Suprapubic skin (tissue), 4 donors: ENCODE measurements around the gene GPC5. TPM values are rescaled to one million over a fixed set of nuclear protein-coding genes. Genes with fewer than 3 reads are reported as not detected.

Experiments used
- DNase-seq, 2 donors: peaks; one replicate each; pipeline ENCODE4 v3.0.0-alpha.2; 2019; ENCODE audit warnings: low spot score in 2 of 2
- H3K27ac ChIP-seq: fragments of 200-600 bp; sonication (generic); one replicate; pipeline ENCODE4 v1.5.1; 2019
- H3K27me3 ChIP-seq: fragments of 200-600 bp; sonication (generic); one replicate; pipeline ENCODE4 v1.5.1; 2019
- H3K36me3 ChIP-seq: fragments of 200-600 bp; sonication (generic); one replicate; pipeline ENCODE4 v1.5.1; 2019
- H3K4me1 ChIP-seq: fragments of 200-600 bp; sonication (generic); one replicate; pipeline ENCODE4 v1.5.1; 2019
- H3K4me3 ChIP-seq: fragments of 200-600 bp; sonication (generic); one replicate; pipeline ENCODE4 v1.5.1; 2019; ENCODE audit warnings: mild to moderate bottlenecking
- H3K9me3 ChIP-seq: fragments of 200-600 bp; sonication (generic); one replicate; pipeline ENCODE4 v1.5.1; 2019
- EP300 ChIP-seq: sonication (generic); formaldehyde crosslinking; IDR thresholded peaks from one replicate; pipeline ENCODE4 v1.6.1; 2017; ENCODE audit warnings: antibody characterized with exemption
- POLR2A ChIP-seq, 2 donors: fragments of 450-650 bp; IDR thresholded peaks; one replicate each; pipeline ENCODE4 v1.6.1; 2017; ENCODE audit warnings: antibody characterized with exemption in 2 of 2, mild to moderate bottlenecking in 2 of 2, moderate library complexity in 2 of 2
- POLR2AphosphoS5 ChIP-seq, 3 donors: sonication (generic); formaldehyde crosslinking; IDR thresholded peaks; one replicate each; pipeline ENCODE4 v1.6.1; 2017; ENCODE audit warnings: antibody characterized with exemption in 3 of 3
- WGBS: methylation state at CpG from one replicate; pipeline ENCODE4 v1.1.5; 2018; 5-methylcytosine and 5-hydroxymethylcytosine counted together
- total RNA-seq, 4 donors: library from RNA; depleted of rRNA; stranded (reverse); fragments of >200 nt; gene quantifications; one replicate each; pipeline ENCODE4 v1.1.0, GENCODE V29; 2016
- TF ChIP-seq, protein P1 (sequence below), 2 donors: fragments of 200-600 bp in 1 of 2; fragments of 450-650 bp in 1 of 2; sonication (generic) in 1 of 2; IDR thresholded peaks; one replicate each; pipeline ENCODE4 v1.5.1; 2016 to 2019; ENCODE audit warnings: antibody characterized with exemption in 2 of 2, mild to moderate bottlenecking in 1 of 2, moderate library complexity in 1 of 2

GPC5 gene
- total RNA-seq, 4 donors from 2014 or later = 0.55 TPM; not detected in 3

DNA sequence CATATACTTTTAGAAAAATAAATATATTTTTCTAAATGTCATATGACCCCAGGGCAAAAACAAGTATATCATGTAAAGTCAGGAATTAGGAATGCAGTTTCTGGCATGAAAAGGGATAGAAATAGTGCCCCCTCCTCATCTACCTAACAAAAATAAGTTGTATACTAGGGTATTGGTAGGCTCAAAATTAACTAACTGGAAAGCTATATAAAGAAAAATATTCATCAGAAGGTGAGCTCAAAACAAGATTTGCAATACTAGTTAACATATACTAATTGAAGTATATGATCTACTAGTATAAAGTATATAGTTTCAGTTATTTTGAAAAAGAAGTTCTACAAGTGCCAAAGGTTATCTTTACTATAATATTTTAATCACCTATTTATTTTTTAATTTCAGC lies 200.2 kb downstream of the GPC5 start:
- Histone ChIP-seq H3K9me3 (no peaks in the 10 kb centered on the region), H3K4me1 (no peaks in the 10 kb centered on the region), H3K4me3 (no peak overlapping the region), H3K27ac (no peak overlapping the region), H3K27me3 (no peaks in the 10 kb centered on the region), H3K36me3 (no peaks in the 10 kb centered on the region)
- no peak for TF ChIP-seq EP300
- TF ChIP-seq POLR2AphosphoS5 (IDR thresholded peaks at IDR 0.05) = no peak
- TF ChIP-seq POLR2A (IDR thresholded peaks at IDR 0.05) = no peak
- TF ChIP-seq, protein P1, sequence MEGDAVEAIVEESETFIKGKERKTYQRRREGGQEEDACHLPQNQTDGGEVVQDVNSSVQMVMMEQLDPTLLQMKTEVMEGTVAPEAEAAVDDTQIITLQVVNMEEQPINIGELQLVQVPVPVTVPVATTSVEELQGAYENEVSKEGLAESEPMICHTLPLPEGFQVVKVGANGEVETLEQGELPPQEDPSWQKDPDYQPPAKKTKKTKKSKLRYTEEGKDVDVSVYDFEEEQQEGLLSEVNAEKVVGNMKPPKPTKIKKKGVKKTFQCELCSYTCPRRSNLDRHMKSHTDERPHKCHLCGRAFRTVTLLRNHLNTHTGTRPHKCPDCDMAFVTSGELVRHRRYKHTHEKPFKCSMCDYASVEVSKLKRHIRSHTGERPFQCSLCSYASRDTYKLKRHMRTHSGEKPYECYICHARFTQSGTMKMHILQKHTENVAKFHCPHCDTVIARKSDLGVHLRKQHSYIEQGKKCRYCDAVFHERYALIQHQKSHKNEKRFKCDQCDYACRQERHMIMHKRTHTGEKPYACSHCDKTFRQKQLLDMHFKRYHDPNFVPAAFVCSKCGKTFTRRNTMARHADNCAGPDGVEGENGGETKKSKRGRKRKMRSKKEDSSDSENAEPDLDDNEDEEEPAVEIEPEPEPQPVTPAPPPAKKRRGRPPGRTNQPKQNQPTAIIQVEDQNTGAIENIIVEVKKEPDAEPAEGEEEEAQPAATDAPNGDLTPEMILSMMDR (IDR thresholded peaks at IDR 0.05) = no peak
- DNase-seq = no peak

DNA sequence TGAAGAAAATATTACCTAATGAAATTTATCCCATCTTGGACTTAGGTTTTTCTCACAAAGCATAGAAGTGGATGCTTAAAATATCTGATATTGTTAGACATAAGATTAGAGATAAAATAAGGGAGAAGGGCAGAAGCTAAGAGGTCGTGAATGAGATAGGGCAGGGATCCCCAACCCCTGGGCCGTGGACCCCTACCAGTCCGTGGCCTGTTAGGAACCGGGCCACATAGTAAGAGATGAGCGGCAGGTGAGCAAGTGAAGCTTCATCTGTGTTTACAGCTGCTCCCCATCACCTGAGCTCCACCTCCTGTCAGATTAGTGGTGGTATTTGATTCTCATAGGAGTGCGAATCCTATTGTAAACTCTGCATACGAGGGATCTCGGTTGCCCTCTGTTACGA lies 202.9 kb downstream of the GPC5 start:
- no peak overlapping the region for H3K4me3 ChIP-seq
- DNase-seq = no peak
- TF ChIP-seq POLR2A (IDR thresholded peaks at IDR 0.05) (no peak), POLR2AphosphoS5 (IDR thresholded peaks at IDR 0.05) (no peak), EP300 (no peak)
- TF ChIP-seq, protein P1 (IDR thresholded peaks at IDR 0.05) = no peak
- H3K4me1 ChIP-seq = no peaks in the 10 kb centered on the region
- H3K27me3 ChIP-seq = no peaks in the 10 kb centered on the region
- no peaks in the 10 kb centered on the region for H3K9me3 ChIP-seq
- WGBS = 88% methylated on average over 9 of the region's 9 CpGs
- no peak overlapping the region for H3K27ac ChIP-seq
- H3K36me3 ChIP-seq = no peaks in the 10 kb centered on the region

DNA sequence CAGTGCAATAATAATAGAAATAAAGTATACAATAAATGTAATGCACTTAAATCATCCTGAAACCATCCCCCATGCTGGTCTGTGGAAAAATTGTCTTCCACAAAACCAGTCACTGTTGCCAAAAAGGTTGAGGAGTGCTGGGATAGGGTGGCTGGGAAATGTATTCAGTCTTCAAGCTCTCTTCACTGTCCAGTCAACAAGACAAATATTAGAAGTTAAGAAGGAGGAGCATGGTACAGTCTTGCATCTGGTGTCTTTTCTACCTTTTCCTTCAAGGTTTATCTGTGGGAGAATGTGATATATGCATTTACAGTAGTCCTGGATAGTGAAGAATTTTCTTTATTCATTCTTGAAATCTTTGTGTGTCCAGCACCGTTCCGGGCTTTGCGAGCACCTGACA lies 203.4 kb downstream of the GPC5 start:
- no peak overlapping the region for H3K4me3 ChIP-seq
- no peaks in the 10 kb centered on the region for H3K36me3 ChIP-seq
- no peaks in the 10 kb centered on the region for H3K4me1 ChIP-seq
- TF ChIP-seq EP300 = no peak
- TF ChIP-seq, protein P1 (IDR thresholded peaks at IDR 0.05) = no peak
- TF ChIP-seq POLR2A (IDR thresholded peaks at IDR 0.05) = no peak
- TF ChIP-seq POLR2AphosphoS5 (IDR thresholded peaks at IDR 0.05) = no peak
- H3K9me3 ChIP-seq = no peaks in the 10 kb centered on the region
- H3K27me3 ChIP-seq = no peaks in the 10 kb centered on the region
- H3K27ac ChIP-seq = no peak overlapping the region
- DNase-seq = no peak
- 85% methylated on average over 3 of the region's 3 CpGs for whole genome bisulfite sequencing

DNA sequence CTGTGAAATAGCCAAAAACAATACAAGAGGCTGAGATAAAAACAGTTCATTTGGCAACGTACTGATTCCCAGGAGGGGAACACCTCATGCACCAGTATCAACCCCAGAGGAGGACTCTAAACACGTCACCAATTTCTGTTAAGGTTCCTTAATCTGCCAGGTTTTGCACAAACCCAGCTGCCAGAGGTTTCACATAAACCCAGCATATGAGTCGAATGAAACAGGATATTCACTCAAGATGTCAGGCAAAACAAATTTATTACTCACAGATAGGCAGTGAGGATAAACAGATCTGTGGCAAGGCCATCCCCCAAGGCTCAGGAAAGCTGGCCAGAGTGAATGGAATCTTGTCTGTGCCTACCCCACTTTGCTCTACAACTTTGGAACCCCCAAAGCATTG lies 210.9 kb downstream of the GPC5 start:
- no peaks in the 10 kb centered on the region for H3K9me3 ChIP-seq
- WGBS = 21% methylated on average over 3 of the region's 3 CpGs
- H3K27me3 ChIP-seq = no peaks in the 10 kb centered on the region
- no peak overlapping the region for H3K27ac ChIP-seq
- no peaks in the 10 kb centered on the region for H3K4me1 ChIP-seq
- H3K4me3 ChIP-seq = no peak overlapping the region
- TF ChIP-seq POLR2A (IDR thresholded peaks at IDR 0.05) = no peak
- no peak for TF ChIP-seq EP300
- TF ChIP-seq, protein P1 (IDR thresholded peaks at IDR 0.05) = no peak
- no peak for TF ChIP-seq POLR2AphosphoS5 (IDR thresholded peaks at IDR 0.05)
- no peak for DNase-seq
- no peaks in the 10 kb centered on the region for H3K36me3 ChIP-seq

DNA sequence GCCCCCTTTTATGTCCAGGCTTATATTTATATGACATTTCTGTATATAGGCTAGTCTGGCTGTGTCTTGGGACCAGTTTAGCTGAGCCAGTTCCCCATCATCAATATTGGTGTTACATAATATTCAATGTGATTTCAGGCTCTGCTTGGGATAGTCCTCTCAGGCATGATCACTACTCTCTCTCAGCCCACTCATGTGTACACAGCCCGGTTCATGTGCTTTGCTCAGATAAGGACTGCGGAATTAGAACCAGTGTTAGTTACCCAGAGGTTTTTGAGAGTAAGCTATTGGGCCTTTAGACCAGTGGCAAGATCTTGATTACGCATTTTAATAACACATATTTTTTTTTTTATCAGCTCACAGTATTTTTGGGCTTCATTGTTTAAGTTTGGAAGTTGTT lies 219.9 kb downstream of the GPC5 start:
- DNase-seq = no peak
- H3K4me1 ChIP-seq = no peaks in the 10 kb centered on the region
- H3K36me3 ChIP-seq = no peaks in the 10 kb centered on the region
- WGBS = 90% methylated on average over 3 of the region's 3 CpGs
- no peak for TF ChIP-seq EP300
- no peak for TF ChIP-seq POLR2A (IDR thresholded peaks at IDR 0.05)
- TF ChIP-seq, protein P1 (IDR thresholded peaks at IDR 0.05) = no peak
- no peak for TF ChIP-seq POLR2AphosphoS5 (IDR thresholded peaks at IDR 0.05)
- no peak overlapping the region for H3K4me3 ChIP-seq
- no peak overlapping the region for H3K27ac ChIP-seq
- H3K27me3 ChIP-seq = no peaks in the 10 kb centered on the region
- no peaks in the 10 kb centered on the region for H3K9me3 ChIP-seq
